Left hindlimb (tissue), 1 donor: Measurements from ENCODE around the gene AQP10.
"Not testable (repeated sequence)": the region's sequence is repeated elsewhere in the genome, so short reads cannot be mapped to it uniquely, and the experiment has no call there.

Experiments
- DNase-seq: peaks from one replicate; pipeline ENCODE4 v3.0.0-alpha.2; 2018

The AQP10 gene

GRCh38 chr1:154324669-154325582, 4.0 kb downstream of the AQP10 start, which contains the start of gene ATP8B2:
TSS of gene ATP8B2 (plus strand) at chr1:154325525. CDS start at chr1:154328142, 2,617 bp downstream.
- DNase-seq: peak; percentile 92

- DNase-seq: peak; percentile 88
Observed at GRCh38 chr1:154325583-154326545, 5.0 kb downstream of the AQP10 start.

- peak; percentile 81 for DNase-seq
Observed at GRCh38 chr1:154326546-154327465, 5.9 kb downstream of the AQP10 start.

GRCh38 chr1:154327466-154328317, 6.8 kb downstream of the AQP10 start:
- no peak for DNase-seq

- peak; percentile 91 for DNase-seq
Observed at GRCh38 chr1:154328318-154329151, 7.6 kb downstream of the AQP10 start.

- no peak for DNase-seq
Observed at GRCh38 chr1:154329152-154329521, 8.2 kb downstream of the AQP10 start.

DNA sequence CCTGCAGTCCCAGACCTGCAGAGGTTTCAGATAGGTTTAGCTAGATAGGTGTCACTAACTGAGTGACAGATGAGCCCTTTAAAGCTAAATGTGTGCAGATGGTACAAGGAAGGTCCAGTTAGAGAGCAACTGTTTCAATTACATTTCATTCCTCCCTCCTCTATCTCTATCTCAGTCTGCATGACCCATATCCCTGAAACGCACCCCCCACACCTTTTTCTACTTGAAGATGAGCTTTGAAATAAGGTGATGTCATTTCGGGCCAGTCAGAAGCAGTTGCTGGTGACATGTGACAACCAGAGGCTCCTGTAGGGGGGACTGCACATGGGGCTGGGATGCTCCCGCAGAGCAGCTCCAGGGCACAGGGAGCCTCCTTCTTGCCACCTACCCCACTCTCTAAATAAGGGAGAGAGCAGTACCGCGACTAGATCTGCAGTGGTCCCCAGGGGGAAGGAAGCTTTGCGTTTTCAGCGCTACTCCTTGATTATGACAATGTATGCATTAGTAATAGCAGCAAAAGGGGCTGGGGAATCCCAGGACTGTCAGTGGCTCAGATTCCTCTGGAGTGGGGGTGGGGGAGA, 8.7 kb downstream of the AQP10 start:
- DNase-seq: no peak

DNA sequence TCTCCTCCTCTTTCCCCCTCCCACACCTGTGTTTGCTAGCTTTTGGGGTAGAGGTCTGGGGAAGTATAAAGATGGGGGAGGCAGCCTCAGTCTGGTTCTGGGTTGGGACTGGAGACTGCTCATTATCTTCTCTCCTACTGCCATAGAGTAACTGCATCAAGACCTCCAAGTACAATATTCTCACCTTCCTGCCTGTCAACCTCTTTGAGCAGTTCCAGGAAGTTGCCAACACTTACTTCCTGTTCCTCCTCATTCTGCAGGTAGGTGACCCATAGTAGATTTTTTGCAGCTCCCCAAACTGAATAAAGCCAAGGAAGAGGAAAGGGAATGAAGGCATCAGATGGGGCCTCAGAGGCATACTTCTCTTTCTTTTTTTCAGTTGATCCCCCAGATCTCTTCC, 9.8 kb downstream of the AQP10 start:
- DNase-seq: no peak

DNA sequence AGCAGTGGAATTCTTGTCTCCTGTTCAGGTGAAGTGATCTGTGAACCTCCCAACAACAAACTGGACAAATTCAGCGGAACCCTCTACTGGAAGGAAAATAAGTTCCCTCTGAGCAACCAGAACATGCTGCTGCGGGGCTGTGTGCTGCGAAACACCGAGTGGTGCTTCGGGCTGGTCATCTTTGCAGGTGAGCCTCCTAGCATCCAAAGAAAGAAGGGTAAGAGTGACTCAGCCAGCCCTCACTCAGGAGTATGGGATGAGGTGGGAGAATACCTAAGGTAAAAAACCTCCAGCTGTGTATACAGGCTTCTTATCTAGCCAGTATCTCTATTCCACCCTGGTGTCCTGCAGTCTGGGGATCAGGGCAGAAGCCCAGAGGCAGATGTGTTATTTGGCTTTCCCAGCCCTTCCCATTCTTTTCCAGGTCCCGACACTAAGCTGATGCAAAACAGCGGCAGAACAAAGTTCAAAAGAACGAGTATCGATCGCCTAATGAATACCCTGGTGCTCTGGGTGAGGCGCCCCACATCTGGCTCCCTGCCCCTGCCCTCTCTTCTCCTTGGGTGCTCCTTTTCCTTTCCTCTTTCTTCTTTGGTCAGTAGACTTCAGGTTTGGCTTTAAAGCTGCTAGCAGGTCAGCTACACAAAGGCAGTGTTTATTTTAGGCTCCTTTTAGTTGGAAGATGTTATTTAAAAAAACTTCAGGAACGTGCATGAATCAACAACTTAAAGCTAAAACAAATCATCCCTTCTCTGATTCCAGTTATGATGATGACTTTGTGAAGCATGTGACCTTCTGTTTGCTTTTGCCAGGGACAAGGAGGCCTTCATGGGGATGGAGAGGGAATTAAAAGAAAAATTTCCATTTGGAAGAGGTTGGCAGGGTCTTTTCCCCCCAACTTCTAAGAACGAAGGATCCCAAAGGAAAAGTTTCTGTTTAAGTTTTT, 13.5 kb downstream of the AQP10 start:
- no peak for DNase-seq

GRCh38 chr1:154335025-154335714, 14.3 kb downstream of the AQP10 start:
- peak; percentile 91 for DNase-seq

DNA sequence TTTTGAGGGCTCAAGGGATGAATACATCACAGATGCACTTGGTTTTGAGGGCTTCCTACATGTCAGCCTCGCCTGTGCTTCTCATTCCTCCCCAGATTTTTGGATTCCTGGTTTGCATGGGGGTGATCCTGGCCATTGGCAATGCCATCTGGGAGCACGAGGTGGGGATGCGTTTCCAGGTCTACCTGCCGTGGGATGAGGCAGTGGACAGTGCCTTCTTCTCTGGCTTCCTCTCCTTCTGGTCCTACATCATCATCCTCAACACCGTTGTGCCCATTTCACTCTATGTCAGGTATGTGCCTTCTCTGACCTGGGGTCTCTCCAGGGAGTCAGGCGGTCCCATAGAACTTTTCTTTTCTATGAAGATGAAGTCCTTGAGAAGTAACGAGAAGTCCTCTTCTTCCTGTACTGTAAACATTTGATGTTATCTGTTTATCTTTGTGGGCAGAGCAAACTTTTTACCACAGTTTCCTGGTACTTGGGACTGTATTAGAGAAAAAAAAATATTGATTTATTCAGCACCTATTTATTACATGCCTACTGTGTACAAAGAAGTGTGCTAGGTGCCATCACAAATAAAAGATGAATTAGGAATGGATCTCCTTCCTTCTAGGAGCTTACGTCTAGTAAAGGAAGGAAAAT, 16.5 kb downstream of the AQP10 start:
- no peak for DNase-seq

DNA sequence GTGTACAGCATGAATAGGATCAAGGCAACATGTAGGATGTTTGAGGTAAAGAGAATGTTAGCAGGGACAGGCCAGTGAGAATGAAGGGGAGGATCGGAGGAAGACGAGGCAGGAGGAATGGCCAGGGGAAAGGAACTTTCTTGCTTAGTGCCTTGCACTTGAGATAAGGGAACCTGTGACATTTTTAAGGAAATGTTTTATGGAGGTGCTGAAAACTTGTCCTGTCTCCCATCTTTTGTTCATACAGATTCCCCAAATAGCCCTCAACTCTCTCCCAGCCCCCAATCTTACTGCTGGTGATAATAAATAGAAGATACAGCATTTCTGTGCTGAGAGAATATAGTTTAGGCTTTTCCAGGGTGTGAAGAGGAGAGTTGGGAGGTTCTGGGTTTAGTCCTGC, 18.0 kb downstream of the AQP10 start:
- no peak for DNase-seq

DNA sequence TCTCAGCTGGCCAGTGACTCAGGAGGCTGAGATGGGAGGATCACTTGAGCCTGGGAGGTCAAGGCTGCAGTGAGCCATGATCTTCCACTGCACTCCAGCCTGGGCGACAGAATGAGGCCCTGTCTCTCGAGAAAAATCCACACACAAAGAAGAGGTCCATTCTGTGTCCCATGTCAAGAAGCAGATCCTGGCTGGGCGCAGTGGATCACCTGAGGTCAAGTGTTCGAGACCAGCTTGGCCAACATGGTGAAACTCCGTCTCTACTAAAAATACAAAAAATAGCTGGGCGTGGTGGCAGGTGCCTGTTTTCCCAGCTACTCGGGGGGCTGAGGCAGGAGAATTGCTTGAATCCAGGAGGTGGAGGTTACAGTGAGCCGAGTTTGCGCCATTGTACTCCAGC, 20.5 kb downstream of the AQP10 start:
- DNase-seq: not testable (repeated sequence)

- no peak for DNase-seq
Observed at GRCh38 chr1:154342132-154342531, 21.2 kb downstream of the AQP10 start.

GRCh38 chr1:154342836-154343472, 22.1 kb downstream of the AQP10 start:
- DNase-seq: no peak

DNA sequence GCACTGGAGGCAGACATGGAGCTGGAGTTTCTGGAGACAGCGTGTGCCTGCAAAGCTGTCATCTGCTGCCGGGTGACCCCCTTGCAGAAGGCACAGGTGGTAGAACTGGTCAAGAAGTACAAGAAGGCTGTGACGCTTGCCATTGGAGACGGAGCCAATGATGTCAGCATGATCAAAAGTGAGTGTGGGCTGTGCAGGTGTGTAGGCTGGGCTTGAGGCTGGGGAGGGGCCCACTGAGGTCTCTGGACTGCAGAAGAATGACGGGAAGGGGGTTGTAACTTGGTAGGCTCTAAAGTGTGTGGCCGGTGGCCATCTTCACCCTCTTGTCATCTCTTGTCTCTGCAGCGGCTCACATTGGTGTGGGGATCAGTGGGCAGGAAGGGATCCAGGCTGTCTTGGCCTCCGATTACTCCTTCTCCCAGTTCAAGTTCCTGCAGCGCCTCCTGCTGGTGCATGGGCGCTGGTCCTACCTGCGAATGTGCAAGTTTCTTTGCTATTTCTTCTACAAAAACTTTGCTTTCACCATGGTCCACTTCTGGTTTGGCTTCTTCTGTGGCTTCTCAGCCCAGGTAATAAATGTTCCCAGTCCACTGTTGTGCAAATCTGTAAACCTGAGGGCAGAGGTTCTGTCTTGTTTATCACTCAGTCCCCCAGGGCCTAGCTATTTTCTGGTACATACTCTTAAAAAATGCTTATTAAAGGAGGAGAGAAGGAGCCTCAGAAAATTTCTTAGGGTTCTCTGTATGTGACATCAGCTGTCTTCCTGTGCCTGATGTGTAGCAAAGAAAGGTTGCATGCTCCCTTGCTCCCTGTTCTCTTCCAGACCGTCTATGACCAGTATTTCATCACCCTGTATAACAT, 24.3 kb downstream of the AQP10 start:
- DNase-seq: no peak
